ENCODE data around the gene COL15A1.

GRCh38 chr9:99058964-99059921 lies 115.5 kb downstream of the COL15A1 start:
- TF ChIP-seq CTCF (conservative IDR thresholded peaks at IDR 0.05; ENCODE audit: low read depth, low read length) (no peak), EZH2 (IDR thresholded peaks at IDR 0.05; ENCODE audit: borderline replicate concordance, low read depth, low read length, poor library complexity, severe bottlenecking) (no peak)

Measured in A673 (cell line).